T-helper 2 cell (primary cell): Measurements from ENCODE around the gene CIAPIN1.
"Not testable (repeated sequence)": the region's sequence is repeated elsewhere in the genome, so short reads cannot be mapped to it uniquely, and the experiment has no call there.

Experiments
- DNase-seq, 5 experiments: peaks; one replicate each; pipeline versions ENCODE4 v3.0.0 to v3.0.0-alpha.2; 2012 to 2022

Gene CIAPIN1

GRCh38 chr16:57405097-57405496 lies 42.1 kb downstream of the CIAPIN1 start:
- no peak for DNase-seq

GRCh38 chr16:57403965-57404817 lies 43.0 kb downstream of the CIAPIN1 start, which contains the start of gene CCL17:
CCL17 (plus strand) TSS chr16:57404767; CDS start chr16:57413933, 9,166 bp downstream.
- DNase-seq, result no peak

- DNase-seq, result no peak
Measured at GRCh38 chr16:57401943-57402640, 45.1 kb downstream of the CIAPIN1 start.

- not testable (repeated sequence) for DNase-seq
Measured at GRCh38 chr16:57397493-57397892, 49.7 kb downstream of the CIAPIN1 start.

- no peak for DNase-seq
Measured at GRCh38 chr16:57396786-57397185, 50.4 kb downstream of the CIAPIN1 start.

- no peak for DNase-seq
Measured at GRCh38 chr16:57395026-57395425, 52.2 kb downstream of the CIAPIN1 start.

- no peak for DNase-seq
Measured at GRCh38 chr16:57394444-57394843, 52.7 kb downstream of the CIAPIN1 start.

DNA sequence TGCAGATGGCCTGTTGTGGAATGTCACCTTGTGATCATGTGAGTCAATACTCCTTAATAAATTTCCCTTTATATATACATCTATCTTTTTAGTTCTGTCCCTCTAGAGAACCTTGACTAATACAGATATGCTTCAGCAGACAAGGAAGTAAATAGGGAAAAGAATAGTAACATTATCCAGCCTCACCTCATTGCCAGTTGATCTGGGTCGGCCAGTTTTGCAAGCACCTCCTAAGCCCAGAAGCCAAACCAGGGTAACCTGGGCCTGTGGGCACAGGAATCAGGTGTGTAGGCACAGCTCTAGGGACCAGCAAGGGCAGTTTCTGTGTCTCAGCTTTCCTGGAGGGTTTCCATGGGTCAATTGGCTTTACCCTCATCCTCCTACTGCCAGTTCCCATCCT lies 54.5 kb downstream of the CIAPIN1 start:
- DNase-seq, result no peak

DNA sequence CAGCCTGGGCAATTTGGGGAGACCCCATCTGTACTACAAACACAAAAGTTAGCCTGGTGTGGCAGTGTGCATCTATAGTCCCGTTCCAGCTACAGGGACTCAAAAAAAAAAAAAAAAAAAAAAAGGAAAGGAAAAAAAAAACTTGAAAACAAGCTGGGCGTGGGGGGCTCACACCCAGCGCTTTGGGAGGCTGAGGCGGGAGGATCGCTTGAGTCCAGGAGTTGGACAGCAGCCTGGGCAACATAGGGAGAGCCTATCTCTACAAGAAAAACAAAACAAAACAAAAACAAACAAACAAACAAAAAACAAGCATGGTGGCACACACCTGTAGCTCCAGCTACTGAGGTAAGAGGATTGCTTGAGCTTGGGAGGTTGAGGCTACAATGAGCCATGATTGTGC lies 55.5 kb downstream of the CIAPIN1 start:
- no peak for DNase-seq

GRCh38 chr16:57391300-57391699 lies 55.9 kb downstream of the CIAPIN1 start:
- DNase-seq, result no peak

- DNase-seq, result no peak
Measured at GRCh38 chr16:57390636-57391295, 56.4 kb downstream of the CIAPIN1 start.

GRCh38 chr16:57389087-57389468 lies 58.1 kb downstream of the CIAPIN1 start:
- no peak for DNase-seq

DNA sequence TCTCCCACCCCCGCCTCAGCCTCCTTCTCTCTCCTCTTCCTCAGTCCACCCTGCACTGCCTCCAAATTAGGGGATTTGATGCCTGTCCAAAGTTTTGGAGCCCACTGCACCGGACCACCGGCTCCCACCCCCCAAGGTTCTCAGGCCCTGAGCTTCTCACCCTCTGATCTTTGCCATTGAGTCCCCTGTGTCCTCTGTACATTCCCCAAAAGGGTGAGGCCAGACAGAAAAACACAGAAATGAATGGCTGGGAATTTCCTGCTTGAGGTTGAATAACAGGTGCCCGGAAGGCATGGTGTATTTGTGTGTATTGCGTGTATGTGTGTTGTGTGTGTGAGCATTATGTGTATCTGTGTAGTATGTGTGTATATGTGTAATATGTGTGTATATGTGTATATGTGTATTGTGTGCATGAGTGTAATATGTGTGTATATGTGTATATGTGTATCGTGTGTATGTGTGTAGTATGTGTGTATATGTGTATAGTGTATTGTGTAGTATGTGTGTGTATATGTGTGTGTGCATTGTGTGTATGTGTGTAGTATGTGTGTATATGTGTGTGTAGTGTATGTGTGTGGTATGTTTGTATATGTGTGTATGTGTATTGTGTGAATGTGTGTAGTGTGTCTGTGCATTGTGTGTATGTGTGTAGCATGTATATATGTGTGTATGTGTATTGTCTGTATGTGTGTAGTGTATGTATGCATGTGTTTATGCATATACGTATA lies 58.7 kb downstream of the CIAPIN1 start:
- no peak for DNase-seq

DNA sequence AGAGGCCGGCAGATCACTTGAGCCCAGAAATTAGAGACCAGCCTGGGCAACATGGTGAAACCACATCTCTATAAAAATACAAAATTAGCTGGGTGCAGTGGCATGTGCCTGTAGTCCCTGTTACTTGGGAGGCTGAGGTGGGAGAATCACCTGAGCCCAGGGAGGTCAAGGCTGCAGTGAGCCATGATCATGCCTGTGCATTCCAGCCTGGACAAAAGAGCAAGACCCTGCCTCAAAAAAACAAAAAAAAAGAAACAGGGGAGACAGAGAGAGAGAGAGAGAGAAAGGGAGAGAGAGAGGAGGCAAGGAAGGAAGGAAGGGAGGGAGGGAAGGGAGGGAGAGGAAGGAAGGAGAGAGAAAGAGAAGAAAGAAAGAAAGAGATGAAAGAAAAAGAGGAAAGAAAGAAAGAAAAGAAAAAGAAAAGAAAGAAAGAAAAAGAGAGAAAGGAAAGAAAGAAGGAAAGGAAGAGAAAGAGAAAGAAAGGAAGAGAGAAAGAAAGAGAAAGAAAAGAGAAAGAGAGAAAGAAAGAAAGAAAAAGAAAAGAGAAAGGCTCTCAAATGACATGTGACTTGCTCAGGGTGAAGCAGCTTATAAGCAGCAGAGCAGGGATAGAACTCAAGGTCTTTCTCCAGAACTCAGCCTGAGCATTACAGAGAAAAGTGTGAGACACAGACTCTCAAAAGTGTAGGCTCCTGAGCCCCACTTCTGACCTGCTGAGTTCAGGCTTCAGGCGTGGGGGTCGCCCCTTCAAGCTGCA lies 59.4 kb downstream of the CIAPIN1 start:
- DNase-seq, result no peak

DNA sequence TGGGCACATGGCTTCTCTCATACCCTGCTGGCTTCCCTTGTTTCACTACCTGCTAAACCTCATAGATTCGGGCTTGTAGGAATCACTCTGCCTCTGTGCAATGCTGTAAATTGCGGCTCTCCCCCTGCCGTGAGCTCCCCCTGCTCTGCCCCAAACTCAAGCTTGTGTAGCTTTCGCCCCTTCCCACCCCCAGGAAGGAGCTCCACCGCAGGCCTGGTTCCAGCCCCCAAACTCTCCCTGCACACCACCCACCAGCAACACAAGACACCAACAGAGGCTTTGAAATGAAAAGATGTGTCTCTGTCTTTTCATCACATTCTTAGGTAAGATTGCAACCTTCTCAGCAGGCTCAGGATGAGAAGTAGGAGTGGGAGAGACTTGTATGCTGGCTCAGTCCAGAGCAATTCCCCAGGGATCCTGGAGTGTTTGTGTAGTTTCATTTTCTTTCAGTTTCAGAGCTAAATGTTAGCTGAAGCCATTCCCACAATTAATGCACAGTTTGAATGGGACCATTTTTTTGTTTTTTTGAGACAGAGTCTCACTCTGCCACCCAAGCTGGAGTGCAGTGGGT lies 60.7 kb downstream of the CIAPIN1 start:
- DNase-seq, result no peak

GRCh38 chr16:57385083-57385482 lies 62.1 kb downstream of the CIAPIN1 start:
- no peak for DNase-seq

DNA sequence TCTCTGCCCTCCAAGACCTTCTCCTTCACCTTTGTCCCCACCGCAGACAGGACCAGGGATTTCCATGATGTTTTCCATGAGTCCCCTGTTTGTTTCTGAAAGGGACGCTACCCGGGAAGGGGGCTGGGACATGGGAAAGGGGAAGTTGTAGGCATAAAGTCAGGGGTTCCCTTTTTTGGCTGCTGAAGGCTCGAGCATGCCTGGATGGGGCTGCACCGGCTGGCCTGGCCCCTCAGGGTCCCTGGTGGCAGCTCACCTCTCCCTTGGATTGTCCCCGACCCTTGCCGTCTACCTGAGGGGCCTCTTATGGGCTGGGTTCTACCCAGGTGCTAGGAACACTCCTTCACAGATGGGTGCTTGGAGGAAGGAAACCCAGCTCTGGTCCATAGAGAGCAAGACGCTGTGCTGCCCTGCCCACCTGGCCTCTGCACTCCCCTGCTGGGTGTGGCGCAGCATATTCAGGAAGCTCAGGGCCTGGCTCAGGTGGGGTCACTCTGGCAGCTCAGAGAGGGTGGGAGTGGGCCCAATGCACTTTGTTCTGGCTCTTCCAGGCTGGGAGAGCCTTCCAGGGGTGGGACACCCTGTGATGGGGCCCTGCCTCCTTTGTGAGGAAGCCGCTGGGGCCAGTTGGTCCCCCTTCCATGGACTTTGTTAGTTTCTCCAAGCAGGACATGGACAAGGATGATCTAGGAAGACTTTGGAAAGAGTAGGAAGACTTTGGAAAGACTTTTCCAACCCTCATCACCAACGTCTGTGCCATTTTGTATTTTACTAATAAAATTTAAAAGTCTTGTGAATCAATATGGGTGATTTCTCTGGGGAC lies 62.7 kb downstream of the CIAPIN1 start:
- DNase-seq, result no peak

- DNase-seq, result no peak
Measured at GRCh38 chr16:57383276-57384247, 63.6 kb downstream of the CIAPIN1 start.

GRCh38 chr16:57382535-57383275 lies 64.5 kb downstream of the CIAPIN1 start:
- DNase-seq, result no peak
